Stomach (tissue), 4 donors: Measurements from ENCODE around the gene ATRX.

Experiments
- EP300 ChIP-seq: sonication (generic); formaldehyde crosslinking; IDR thresholded peaks from one replicate; pipeline ENCODE4 v1.6.1; 2017; ENCODE audit warnings: antibody characterized with exemption
- POLR2A ChIP-seq, 4 donors: fragments of 450-650 bp; IDR thresholded peaks; one replicate each; pipeline ENCODE4 v1.6.1; 2016; ENCODE audit warnings: antibody characterized with exemption in 4 of 4, control low read depth in 2 of 4, mild to moderate bottlenecking in 1 of 4, moderate library complexity in 1 of 4
- POLR2AphosphoS5 ChIP-seq, 3 donors: sonication (generic); formaldehyde crosslinking; IDR thresholded peaks; one replicate each; pipeline ENCODE4 v1.6.1; 2016; ENCODE audit warnings: antibody characterized with exemption in 3 of 3
- TF ChIP-seq, protein P1 (sequence below), 7 experiments: fragments of 450-650 bp in 4 of 7; fragments of 200-600 bp in 3 of 7; sonication (generic) in 3 of 7; IDR thresholded peaks; one replicate each; pipeline ENCODE4 v1.5.1; 2016 to 2019; ENCODE audit warnings: antibody characterized with exemption in 7 of 7, control low read depth in 2 of 7, mild to moderate bottlenecking in 1 of 7

DNA sequence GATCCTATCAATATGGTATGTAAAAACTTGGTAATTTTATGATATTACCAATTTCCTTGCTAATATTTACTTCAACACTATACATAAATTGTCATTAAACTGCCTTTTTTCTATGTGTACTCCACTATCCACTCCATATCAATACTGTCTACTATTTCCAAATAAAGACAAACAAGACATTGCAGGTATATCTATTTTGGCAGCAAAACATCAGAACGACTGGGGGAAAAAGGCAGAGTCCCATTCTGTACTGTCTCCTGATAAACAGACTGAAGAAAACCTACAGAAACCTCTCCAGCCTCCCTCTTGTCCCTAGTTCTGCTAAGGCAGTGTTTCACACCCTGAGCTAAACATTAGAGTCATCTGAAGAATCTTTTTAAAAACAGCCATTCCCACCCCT, 96.6 kb downstream of the ATRX start:
- no peak for TF ChIP-seq POLR2A (IDR thresholded peaks at IDR 0.05)
- TF ChIP-seq EP300: no peak
- TF ChIP-seq, protein P1, sequence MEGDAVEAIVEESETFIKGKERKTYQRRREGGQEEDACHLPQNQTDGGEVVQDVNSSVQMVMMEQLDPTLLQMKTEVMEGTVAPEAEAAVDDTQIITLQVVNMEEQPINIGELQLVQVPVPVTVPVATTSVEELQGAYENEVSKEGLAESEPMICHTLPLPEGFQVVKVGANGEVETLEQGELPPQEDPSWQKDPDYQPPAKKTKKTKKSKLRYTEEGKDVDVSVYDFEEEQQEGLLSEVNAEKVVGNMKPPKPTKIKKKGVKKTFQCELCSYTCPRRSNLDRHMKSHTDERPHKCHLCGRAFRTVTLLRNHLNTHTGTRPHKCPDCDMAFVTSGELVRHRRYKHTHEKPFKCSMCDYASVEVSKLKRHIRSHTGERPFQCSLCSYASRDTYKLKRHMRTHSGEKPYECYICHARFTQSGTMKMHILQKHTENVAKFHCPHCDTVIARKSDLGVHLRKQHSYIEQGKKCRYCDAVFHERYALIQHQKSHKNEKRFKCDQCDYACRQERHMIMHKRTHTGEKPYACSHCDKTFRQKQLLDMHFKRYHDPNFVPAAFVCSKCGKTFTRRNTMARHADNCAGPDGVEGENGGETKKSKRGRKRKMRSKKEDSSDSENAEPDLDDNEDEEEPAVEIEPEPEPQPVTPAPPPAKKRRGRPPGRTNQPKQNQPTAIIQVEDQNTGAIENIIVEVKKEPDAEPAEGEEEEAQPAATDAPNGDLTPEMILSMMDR (IDR thresholded peaks at IDR 0.05): no peak
- TF ChIP-seq POLR2AphosphoS5 (IDR thresholded peaks at IDR 0.05): no peak
